Thoracic aorta (tissue), 2 donors: ENCODE data around the gene CCL15. TPM values are rescaled to one million over a fixed set of nuclear protein-coding genes. Genes with fewer than 3 reads are reported as not detected.

Experiments used
- ATAC-seq: fragments of 150-250 bp; one replicate; pipeline ENCODE4 v1.8.0; 2017; ENCODE audit warnings: low read depth; ENCODE audit not compliant: insufficient number of reproducible peaks, low FRiP score
- DNase-seq: peaks from one replicate; pipeline ENCODE4 v3.0.0-alpha.2; 2020; ENCODE audit warnings: low spot score
- H3K27ac ChIP-seq, 2 donors: fragments of 200-600 bp; sonication (generic); 1 replicate in 1 of 2; 2 replicates in 1 of 2; pipeline ENCODE4 v1.5.1; 2016; ENCODE audit warnings: mild to moderate bottlenecking in 2 of 2, moderate library complexity in 2 of 2
- H3K27me3 ChIP-seq: fragments of 200-600 bp; sonication (generic); replicated peaks from 2 replicates; pipeline ENCODE4 v1.6.0; 2016; ENCODE audit warnings: mild to moderate bottlenecking; ENCODE audit not compliant: insufficient read depth
- H3K36me3 ChIP-seq: fragments of 200-600 bp; sonication (generic); one replicate; pipeline ENCODE4 v1.5.1; 2016
- H3K4me1 ChIP-seq, 2 donors: fragments of 200-600 bp; sonication (generic); 1 replicate in 1 of 2; 2 replicates in 1 of 2; pipeline versions ENCODE4 v1.5.1 to v1.6.0; 2016; ENCODE audit warnings: low read depth in 2 of 2, mild to moderate bottlenecking in 1 of 2; ENCODE audit not compliant: control insufficient read depth in 1 of 2
- H3K4me3 ChIP-seq: fragments of 200-600 bp; sonication (generic); 2 replicates; pipeline ENCODE4 v1.5.1; 2016; ENCODE audit warnings: mild to moderate bottlenecking
- H3K9me3 ChIP-seq: fragments of 200-600 bp; sonication (generic); 2 replicates; pipeline ENCODE4 v1.5.1; 2016
- total RNA-seq, 2 donors: library from RNA; depleted of rRNA; stranded (reverse); fragments of >200 nt; gene quantifications; one replicate each; pipeline versions ENCODE4 v1.1.0 to v1.2.3, GENCODE V29; 2016
- TF ChIP-seq, protein P1 (sequence below): fragments of 200-600 bp; sonication (generic); IDR thresholded peaks from one replicate; pipeline ENCODE4 v1.5.1; 2019; ENCODE audit warnings: antibody characterized with exemption

CCL15 gene
- total RNA-seq, 2 donors from 2014 or later, result not detected

DNA sequence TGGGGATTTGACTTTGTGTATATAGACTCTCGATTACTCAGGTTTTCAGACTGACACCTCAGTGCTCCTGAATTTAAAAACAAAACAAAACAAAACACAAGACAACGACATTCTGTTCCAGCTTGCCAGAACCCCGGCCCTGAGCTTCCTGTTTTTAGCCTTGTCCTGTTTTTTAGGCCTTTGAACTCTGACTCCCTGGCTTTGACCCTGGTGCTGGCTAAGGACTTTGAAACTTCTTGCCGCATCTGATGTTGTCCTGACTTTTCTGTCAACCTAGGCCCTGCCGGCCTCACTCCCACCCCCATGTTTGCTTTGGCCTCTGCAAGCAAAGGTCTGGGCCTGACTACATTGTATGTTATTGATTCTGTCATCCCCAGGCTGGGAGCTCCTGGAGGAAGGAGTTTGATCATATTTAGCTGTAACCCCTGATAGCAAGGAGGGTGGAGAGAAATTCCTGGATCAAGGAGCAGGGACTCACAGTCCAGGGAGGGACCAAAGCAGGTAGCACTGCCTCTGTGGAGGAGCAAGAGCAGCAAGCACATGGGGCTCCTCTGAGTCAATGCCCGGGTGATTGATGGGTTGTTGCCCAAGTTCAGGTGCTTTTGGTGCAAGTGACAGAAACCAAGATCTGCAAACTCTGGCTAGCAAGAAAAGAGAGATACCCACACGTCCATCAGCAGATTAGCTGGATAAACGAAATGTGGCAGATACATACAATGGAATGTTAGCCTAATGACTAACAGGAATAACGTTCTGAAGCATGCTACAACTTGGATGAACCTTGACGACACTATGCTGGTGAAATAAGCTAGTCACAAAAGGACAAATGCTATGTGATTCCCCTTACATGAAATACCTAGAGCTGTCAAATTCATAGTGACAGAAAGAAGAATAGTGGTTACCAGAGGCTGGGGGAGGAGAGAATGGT lies 27.8 kb downstream of the CCL15 start:
- H3K27ac ChIP-seq, result no peak overlapping the region
- TF ChIP-seq, protein P1, sequence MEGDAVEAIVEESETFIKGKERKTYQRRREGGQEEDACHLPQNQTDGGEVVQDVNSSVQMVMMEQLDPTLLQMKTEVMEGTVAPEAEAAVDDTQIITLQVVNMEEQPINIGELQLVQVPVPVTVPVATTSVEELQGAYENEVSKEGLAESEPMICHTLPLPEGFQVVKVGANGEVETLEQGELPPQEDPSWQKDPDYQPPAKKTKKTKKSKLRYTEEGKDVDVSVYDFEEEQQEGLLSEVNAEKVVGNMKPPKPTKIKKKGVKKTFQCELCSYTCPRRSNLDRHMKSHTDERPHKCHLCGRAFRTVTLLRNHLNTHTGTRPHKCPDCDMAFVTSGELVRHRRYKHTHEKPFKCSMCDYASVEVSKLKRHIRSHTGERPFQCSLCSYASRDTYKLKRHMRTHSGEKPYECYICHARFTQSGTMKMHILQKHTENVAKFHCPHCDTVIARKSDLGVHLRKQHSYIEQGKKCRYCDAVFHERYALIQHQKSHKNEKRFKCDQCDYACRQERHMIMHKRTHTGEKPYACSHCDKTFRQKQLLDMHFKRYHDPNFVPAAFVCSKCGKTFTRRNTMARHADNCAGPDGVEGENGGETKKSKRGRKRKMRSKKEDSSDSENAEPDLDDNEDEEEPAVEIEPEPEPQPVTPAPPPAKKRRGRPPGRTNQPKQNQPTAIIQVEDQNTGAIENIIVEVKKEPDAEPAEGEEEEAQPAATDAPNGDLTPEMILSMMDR, result no peak
- no peaks in the 10 kb centered on the region for H3K27me3 ChIP-seq
- H3K4me3 ChIP-seq, result no peak overlapping the region
- no peaks in the 10 kb centered on the region for H3K4me1 ChIP-seq
- DNase-seq, result no peak
- no peaks in the 10 kb centered on the region for H3K9me3 ChIP-seq
- H3K36me3 ChIP-seq, result no peaks in the 10 kb centered on the region
- no peak for ATAC-seq

DNA sequence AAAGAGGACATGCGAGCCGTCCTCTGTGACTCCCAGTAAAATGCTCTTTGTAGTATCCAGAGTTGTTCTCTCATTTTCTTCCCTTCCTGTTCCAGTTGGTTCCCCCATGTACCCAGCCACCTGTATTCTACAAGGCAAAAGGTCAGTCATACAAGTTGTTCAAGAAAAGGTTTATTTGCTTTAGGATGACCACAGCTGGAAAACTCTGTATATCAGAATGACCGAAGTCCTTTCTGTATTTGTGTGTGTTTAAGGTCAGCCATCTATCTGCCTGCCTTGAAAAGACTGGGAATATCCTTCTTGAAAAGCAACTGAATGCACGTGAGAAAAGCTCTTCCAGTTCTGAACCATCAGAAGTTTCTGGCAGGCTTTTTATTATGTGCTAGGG lies 28.4 kb downstream of the CCL15 start:
- H3K9me3 ChIP-seq, result no peaks in the 10 kb centered on the region
- no peak overlapping the region for H3K4me3 ChIP-seq
- TF ChIP-seq, protein P1, result no peak
- DNase-seq (no peak), ATAC-seq (no peak)
- no peaks in the 10 kb centered on the region for H3K27me3 ChIP-seq
- no peaks in the 10 kb centered on the region for H3K36me3 ChIP-seq
- H3K27ac ChIP-seq, result no peak overlapping the region
- no peaks in the 10 kb centered on the region for H3K4me1 ChIP-seq

DNA sequence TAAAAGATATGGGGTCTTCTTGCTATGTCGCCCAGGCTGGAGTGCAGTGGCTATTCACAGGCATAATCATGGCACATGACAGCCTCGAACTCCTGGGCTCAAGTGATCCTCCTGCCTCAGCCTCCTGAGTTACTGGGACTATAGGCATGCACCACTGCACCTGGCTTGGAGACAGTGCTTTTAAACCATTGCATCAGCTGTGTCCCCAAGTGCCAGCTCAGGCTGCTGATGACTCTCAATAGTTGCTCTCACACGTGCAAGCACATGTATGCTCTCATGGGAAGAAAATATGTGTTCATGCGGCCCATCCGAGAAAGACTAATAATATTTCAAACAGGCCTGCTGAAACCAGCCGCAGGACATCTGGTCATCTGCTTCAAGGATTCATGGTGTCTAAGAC lies 28.8 kb downstream of the CCL15 start:
- H3K4me3 ChIP-seq, result no peak overlapping the region
- no peaks in the 10 kb centered on the region for H3K9me3 ChIP-seq
- H3K4me1 ChIP-seq, result no peaks in the 10 kb centered on the region
- TF ChIP-seq, protein P1, result no peak
- DNase-seq (no peak), ATAC-seq (no peak)
- H3K36me3 ChIP-seq, result no peaks in the 10 kb centered on the region
- H3K27ac ChIP-seq, result no peak overlapping the region
- no peaks in the 10 kb centered on the region for H3K27me3 ChIP-seq

DNA sequence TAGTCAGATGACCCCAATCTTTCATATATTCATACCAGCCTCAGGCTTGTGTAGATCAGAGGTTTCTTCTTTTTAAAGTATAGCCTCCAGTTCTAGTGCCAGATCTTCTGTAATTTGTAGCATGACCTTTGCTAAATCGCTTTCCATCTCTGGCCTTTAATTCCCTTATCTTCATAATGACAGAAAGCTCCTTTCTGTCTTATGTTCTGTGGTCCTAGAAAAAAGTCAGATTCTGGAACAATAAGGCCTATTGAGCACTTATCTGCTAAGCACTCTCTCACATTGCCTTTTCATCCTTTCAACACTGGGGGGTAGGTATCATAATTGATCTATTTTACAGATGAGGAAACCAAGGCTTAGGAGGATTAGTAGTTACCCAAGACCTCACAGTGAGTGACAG lies 29.3 kb downstream of the CCL15 start:
- TF ChIP-seq, protein P1, result no peak
- Histone ChIP-seq H3K4me3 (no peak overlapping the region), H3K27ac (no peak overlapping the region), H3K9me3 (no peaks in the 10 kb centered on the region), H3K4me1 (no peaks in the 10 kb centered on the region), H3K27me3 (no peaks in the 10 kb centered on the region), H3K36me3 (no peaks in the 10 kb centered on the region)
- DNase-seq (no peak), ATAC-seq (no peak)

DNA sequence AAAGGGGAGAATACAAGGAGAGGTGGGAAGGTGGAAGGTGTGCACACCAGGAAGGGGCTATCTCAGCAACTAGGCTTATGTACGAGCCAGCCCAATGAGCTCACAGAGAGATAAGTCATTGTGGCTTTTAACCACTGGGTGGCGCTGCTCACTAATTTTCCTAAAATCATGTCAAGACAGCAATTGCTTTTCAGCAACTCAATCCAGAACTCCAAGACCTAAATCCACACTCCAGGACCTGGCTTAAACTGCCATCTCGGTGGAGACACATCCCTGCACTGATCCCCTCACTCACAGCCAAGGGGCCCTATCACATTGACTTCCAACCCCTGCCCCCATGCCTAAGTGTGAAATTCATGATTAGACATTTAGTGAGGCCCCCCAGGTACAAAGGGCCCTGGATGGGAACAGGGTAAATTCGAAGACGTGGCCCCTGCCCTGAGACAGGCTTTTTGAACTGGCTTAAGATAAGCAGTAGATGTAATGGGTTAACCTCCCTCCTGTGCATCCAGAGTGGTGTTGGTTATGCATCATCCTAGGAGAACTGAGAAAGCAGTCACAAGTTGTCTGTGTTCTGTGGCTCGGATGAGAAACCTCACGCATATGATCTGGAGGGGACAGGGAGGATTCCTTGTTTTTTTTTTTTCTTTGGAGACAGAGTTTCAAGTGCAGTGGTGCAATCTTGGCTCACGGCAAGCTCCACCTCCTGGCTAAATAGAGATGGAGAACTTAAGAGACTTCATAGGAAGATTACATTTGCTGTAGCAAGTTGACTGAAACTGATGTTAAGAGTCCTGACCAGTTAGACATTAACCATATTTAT lies 31.6 kb downstream of the CCL15 start:
- no peak overlapping the region for H3K4me3 ChIP-seq
- ATAC-seq, result peak; percentile 19

More for the DNA sequence above, 31.6 kb downstream of the CCL15 start:
- no peaks in the 10 kb centered on the region for H3K27me3 ChIP-seq
- no peaks in the 10 kb centered on the region for H3K36me3 ChIP-seq
- TF ChIP-seq, protein P1, result peak; percentile 58
- DNase-seq, result peak; percentile 11
- no peaks in the 10 kb centered on the region for H3K9me3 ChIP-seq
- H3K4me1 ChIP-seq, result no peaks in the 10 kb centered on the region
- H3K27ac ChIP-seq, result no peak overlapping the region
